Upper lobe of left lung (tissue), 6 donors: ENCODE results near the gene ARHGAP8. TPM values are rescaled to one million over a fixed set of nuclear protein-coding genes. Genes with fewer than 3 reads are reported as not detected.

Source experiments
- ATAC-seq, 2 donors: fragments of 200-7000 bp; cut with Tn5 transposase; one replicate each; pipeline ENCODE4 v1.9.1; 2022; ENCODE audit warnings: mild to moderate bottlenecking in 2 of 2, moderate library complexity in 2 of 2; ENCODE audit not compliant: low FRiP score in 2 of 2
- DNase-seq, 2 donors: peaks; one replicate each; pipeline ENCODE4 v3.0.0-alpha.2; 2019 to 2020
- H3K27ac ChIP-seq, 4 donors: fragments of 200-600 bp; sonication (generic); one replicate each; pipeline ENCODE4 v1.5.1; 2016 to 2019
- H3K27me3 ChIP-seq, 4 donors: fragments of 200-600 bp; sonication (generic); one replicate each; pipeline ENCODE4 v1.5.1; 2017 to 2019
- H3K36me3 ChIP-seq, 4 donors: fragments of 200-600 bp; sonication (generic); one replicate each; pipeline ENCODE4 v1.5.1; 2016 to 2019
- H3K4me1 ChIP-seq, 4 donors: fragments of 200-600 bp; sonication (generic); one replicate each; pipeline ENCODE4 v1.5.1; 2018 to 2019
- H3K4me3 ChIP-seq, 4 donors: fragments of 200-600 bp; sonication (generic); one replicate each; pipeline ENCODE4 v1.5.1; 2017 to 2019; ENCODE audit warnings: mild to moderate bottlenecking in 2 of 4, moderate library complexity in 1 of 4
- H3K9me3 ChIP-seq, 4 donors: fragments of 200-600 bp; sonication (generic); one replicate each; pipeline ENCODE4 v1.5.1; 2018 to 2019
- CTCF ChIP-seq, 6 experiments: fragments of 450-650 bp in 4 of 6; fragments of 200-600 bp in 2 of 6; sonication (generic) in 2 of 6; IDR thresholded peaks; one replicate each; pipeline ENCODE4 v1.5.1; 2016 to 2019; ENCODE audit warnings: antibody characterized with exemption in 6 of 6
- EP300 ChIP-seq, 4 donors: sonication (generic); formaldehyde crosslinking; IDR thresholded peaks; one replicate each; pipeline ENCODE4 v1.5.1; 2017; ENCODE audit warnings: antibody characterized with exemption in 4 of 4, control low read depth in 2 of 4
- POLR2A ChIP-seq, 4 donors: fragments of 450-650 bp; IDR thresholded peaks; one replicate each; pipeline ENCODE4 v1.5.1; 2016 to 2017; ENCODE audit warnings: antibody characterized with exemption in 4 of 4, mild to moderate bottlenecking in 2 of 4
- POLR2AphosphoS5 ChIP-seq, 2 donors: sonication (generic); formaldehyde crosslinking; IDR thresholded peaks; one replicate each; pipeline ENCODE4 v1.5.1; 2017; ENCODE audit warnings: antibody characterized with exemption in 2 of 2
- WGBS, 2 donors: methylation state at CpG; one replicate each; pipeline ENCODE4 v1.1.5; 2017 to 2018; 5-methylcytosine and 5-hydroxymethylcytosine counted together
- total RNA-seq, 6 donors: library from RNA; depleted of rRNA in 4 of 6; stranded (reverse); fragments of >200 nt in 4 of 6; gene quantifications; one replicate each; pipeline versions ENCODE4 v1.1.0 to v1.2.1, GENCODE V29; 2016 to 2021
- donor health status: DM: no; HTN: no; CAD: no; lungs with moderate emphysema.
- donor health status: DM: no; HTN: yes; CAD: no; lungs with severe emphysema.

The ARHGAP8 gene
- total RNA-seq, 6 donors from 2014 or later: 13.8 to 55.5 (median 22.7) TPM

GRCh38 chr22:44871782-44872181 is 119.4 kb downstream of the ARHGAP8 start:
- no peaks in the 10 kb centered on the region for H3K27me3 ChIP-seq
- H3K9me3 ChIP-seq: peaks cover 0 to 11% (median 4%) of the 10 kb centered on the region in 4 donors
- H3K36me3 ChIP-seq: no peaks in the 10 kb centered on the region
- WGBS, 2 donors: 93 to 94% methylated on average over 3 of the region's 3 CpGs
- no peak overlapping the region for H3K4me3 ChIP-seq
- ATAC-seq (no peak), DNase-seq (no peak)
- H3K4me1 ChIP-seq: no peaks in the 10 kb centered on the region
- H3K27ac ChIP-seq: no peak overlapping the region
- TF ChIP-seq CTCF (IDR thresholded peaks at IDR 0.05): no peak
- no peak for TF ChIP-seq EP300 (IDR thresholded peaks at IDR 0.05)
- no peak for TF ChIP-seq POLR2AphosphoS5 (IDR thresholded peaks at IDR 0.05)
- TF ChIP-seq POLR2A (IDR thresholded peaks at IDR 0.05): no peak

- no peak overlapping the region for H3K4me3 ChIP-seq
- ATAC-seq (no peak), DNase-seq (no peak)
- TF ChIP-seq CTCF (IDR thresholded peaks at IDR 0.05) (no peak), POLR2A (IDR thresholded peaks at IDR 0.05) (no peak), EP300 (IDR thresholded peaks at IDR 0.05) (no peak), POLR2AphosphoS5 (IDR thresholded peaks at IDR 0.05) (no peak)
- no peak overlapping the region for H3K27ac ChIP-seq
- no peaks in the 10 kb centered on the region for H3K4me1 ChIP-seq
- WGBS, 2 donors: 92 to 95% methylated on average over 4 of the region's 4 CpGs
- H3K27me3 ChIP-seq: no peaks in the 10 kb centered on the region
- H3K9me3 ChIP-seq: peaks cover 0 to 7% (median 2%) of the 10 kb centered on the region in 4 donors
- no peaks in the 10 kb centered on the region for H3K36me3 ChIP-seq
Measured at GRCh38 chr22:44876921-44877320, 124.5 kb downstream of the ARHGAP8 start.

- Histone ChIP-seq H3K4me1 (no peaks in the 10 kb centered on the region), H3K9me3 (peaks cover 0 to 6% (median 0%) of the 10 kb centered on the region in 4 donors), H3K27me3 (no peaks in the 10 kb centered on the region), H3K36me3 (no peaks in the 10 kb centered on the region), H3K27ac (no peak overlapping the region), H3K4me3 (no peak overlapping the region)
- ATAC-seq (peak; percentile 23 to 42), DNase-seq (no peak)
- TF ChIP-seq EP300 (IDR thresholded peaks at IDR 0.05) (no peak), POLR2A (IDR thresholded peaks at IDR 0.05) (no peak), CTCF (IDR thresholded peaks at IDR 0.05) (no peak), POLR2AphosphoS5 (IDR thresholded peaks at IDR 0.05) (no peak)
- WGBS, 2 donors: 76 to 79% methylated on average over 10 to 12 of the region's 14 CpGs
Measured at GRCh38 chr22:44878483-44879300, 126.3 kb downstream of the ARHGAP8 start.

- Histone ChIP-seq H3K27me3 (no peaks in the 10 kb centered on the region), H3K4me1 (no peaks in the 10 kb centered on the region), H3K36me3 (no peaks in the 10 kb centered on the region), H3K9me3 (peaks cover 0 to 6% (median 0%) of the 10 kb centered on the region in 4 donors), H3K4me3 (no peak overlapping the region), H3K27ac (no peak overlapping the region)
- TF ChIP-seq POLR2AphosphoS5 (IDR thresholded peaks at IDR 0.05): no peak
- no peak for TF ChIP-seq CTCF (IDR thresholded peaks at IDR 0.05)
- TF ChIP-seq EP300 (IDR thresholded peaks at IDR 0.05): no peak
- WGBS, 2 donors: 89 to 93% methylated on average over 12 of the region's 12 CpGs
- ATAC-seq (peak in 1 of 2 donors; percentile 4), DNase-seq (peak; percentile 11 to 73)
Measured at GRCh38 chr22:44879301-44879680, 126.9 kb downstream of the ARHGAP8 start.
